T-helper 1 cell treated with Interleukin-12 subunit alpha and Interleukin-12 subunit beta and Interleukin-4 antibody, amounts not matched to agents 30 μg/mL and 1 μg/mL, for 36 hours (primary cell): ENCODE data around the gene CYP2D6.
"Not testable (repeated sequence)": the region's sequence is repeated elsewhere in the genome, so short reads cannot be mapped to it uniquely, and the experiment has no call there.

Experiments used
- H3K27ac Mint-ChIP-seq: one replicate; pipeline ENCODE4 v1.8.0; 2021; ENCODE audit warnings: mild to moderate bottlenecking, mixed read lengths
- H3K27me3 Mint-ChIP-seq: one replicate; pipeline ENCODE4 v1.8.0; 2021; ENCODE audit warnings: low read depth, mixed read lengths
- H3K36me3 Mint-ChIP-seq: one replicate; pipeline ENCODE4 v1.8.0; 2021; ENCODE audit warnings: low read depth, mixed read lengths
- H3K4me1 Mint-ChIP-seq: one replicate; pipeline ENCODE4 v1.8.0; 2021; ENCODE audit warnings: low read depth, mixed read lengths
- H3K4me3 Mint-ChIP-seq: one replicate; pipeline ENCODE4 v1.8.0; 2021; ENCODE audit warnings: mild to moderate bottlenecking, moderate library complexity, mixed read lengths
- H3K9me3 Mint-ChIP-seq: one replicate; pipeline ENCODE4 v1.8.0; 2021; ENCODE audit warnings: mixed read lengths

CYP2D6 gene

GRCh38 chr22:42150727-42151590 is 20.3 kb upstream of the CYP2D6 start:
- peaks cover 18% of the 10 kb centered on the region for H3K36me3 Mint-ChIP-seq
- H3K4me1 Mint-ChIP-seq, result no peaks in the 10 kb centered on the region
- H3K27ac Mint-ChIP-seq, result no peak overlapping the region
- no peaks in the 10 kb centered on the region for H3K27me3 Mint-ChIP-seq
- no peak overlapping the region for H3K4me3 Mint-ChIP-seq
- H3K9me3 Mint-ChIP-seq, result no peaks in the 10 kb centered on the region

- H3K27ac Mint-ChIP-seq, H3K4me3 Mint-ChIP-seq: not testable (repeated sequence)
Observed at GRCh38 chr22:42149798-42150197, 19.2 kb upstream of the CYP2D6 start.

GRCh38 chr22:42145175-42145574 is 14.6 kb upstream of the CYP2D6 start:
- H3K36me3 Mint-ChIP-seq, result peaks cover 19% of the 10 kb centered on the region
- H3K4me3 Mint-ChIP-seq, result no peak overlapping the region

More at GRCh38 chr22:42149798-42150197, 19.2 kb upstream of the CYP2D6 start:
- not testable (repeated sequence) for H3K27me3 Mint-ChIP-seq, H3K9me3 Mint-ChIP-seq, H3K4me1 Mint-ChIP-seq
- peaks cover 19% of the 10 kb centered on the region for H3K36me3 Mint-ChIP-seq

GRCh38 chr22:42143859-42144822 is 13.5 kb upstream of the CYP2D6 start:
- H3K27ac Mint-ChIP-seq, H3K9me3 Mint-ChIP-seq, H3K4me1 Mint-ChIP-seq, H3K4me3 Mint-ChIP-seq, H3K27me3 Mint-ChIP-seq: not testable (repeated sequence)
- peaks cover 21% of the 10 kb centered on the region for H3K36me3 Mint-ChIP-seq

More at GRCh38 chr22:42145175-42145574, 14.6 kb upstream of the CYP2D6 start:
- Mint-ChIP-seq H3K9me3 (no peaks in the 10 kb centered on the region), H3K27me3 (no peaks in the 10 kb centered on the region), H3K4me1 (no peaks in the 10 kb centered on the region), H3K27ac (no peak overlapping the region)

GRCh38 chr22:42142771-42143461 is 12.3 kb upstream of the CYP2D6 start:
- no peak overlapping the region for H3K4me3 Mint-ChIP-seq
- no peaks in the 10 kb centered on the region for H3K27me3 Mint-ChIP-seq
- no peaks in the 10 kb centered on the region for H3K9me3 Mint-ChIP-seq
- no peak overlapping the region for H3K27ac Mint-ChIP-seq
- peaks cover 24% of the 10 kb centered on the region for H3K36me3 Mint-ChIP-seq
- H3K4me1 Mint-ChIP-seq, result no peaks in the 10 kb centered on the region

GRCh38 chr22:42141307-42142057 is 10.9 kb upstream of the CYP2D6 start:
- peaks cover 18% of the 10 kb centered on the region for H3K36me3 Mint-ChIP-seq
- not testable (repeated sequence) for H3K4me1 Mint-ChIP-seq, H3K4me3 Mint-ChIP-seq, H3K9me3 Mint-ChIP-seq, H3K27me3 Mint-ChIP-seq, H3K27ac Mint-ChIP-seq

- H3K4me3 Mint-ChIP-seq, H3K4me1 Mint-ChIP-seq, H3K9me3 Mint-ChIP-seq, H3K27me3 Mint-ChIP-seq, H3K27ac Mint-ChIP-seq: not testable (repeated sequence)
- peaks cover 14% of the 10 kb centered on the region for H3K36me3 Mint-ChIP-seq
Observed at GRCh38 chr22:42140153-42140552, 9.5 kb upstream of the CYP2D6 start.

GRCh38 chr22:42139508-42139907 is 8.9 kb upstream of the CYP2D6 start:
- H3K36me3 Mint-ChIP-seq, result peaks cover 12% of the 10 kb centered on the region
- H3K4me3 Mint-ChIP-seq, H3K27ac Mint-ChIP-seq, H3K9me3 Mint-ChIP-seq, H3K27me3 Mint-ChIP-seq, H3K4me1 Mint-ChIP-seq: not testable (repeated sequence)

GRCh38 chr22:42138972-42139371 is 8.4 kb upstream of the CYP2D6 start:
- Mint-ChIP-seq H3K4me1 (no peaks in the 10 kb centered on the region), H3K27ac (no peak overlapping the region), H3K4me3 (no peak overlapping the region), H3K9me3 (no peaks in the 10 kb centered on the region), H3K27me3 (no peaks in the 10 kb centered on the region), H3K36me3 (peaks cover 12% of the 10 kb centered on the region)

- no peak overlapping the region for H3K27ac Mint-ChIP-seq
- no peaks in the 10 kb centered on the region for H3K9me3 Mint-ChIP-seq
- H3K4me1 Mint-ChIP-seq, result no peaks in the 10 kb centered on the region
- no peak overlapping the region for H3K4me3 Mint-ChIP-seq
- peaks cover 12% of the 10 kb centered on the region for H3K36me3 Mint-ChIP-seq
- H3K27me3 Mint-ChIP-seq, result no peaks in the 10 kb centered on the region
Observed at GRCh38 chr22:42138122-42138770, 7.6 kb upstream of the CYP2D6 start.

- H3K36me3 Mint-ChIP-seq, H3K4me3 Mint-ChIP-seq, H3K9me3 Mint-ChIP-seq, H3K27ac Mint-ChIP-seq, H3K4me1 Mint-ChIP-seq, H3K27me3 Mint-ChIP-seq: not testable (repeated sequence)
Observed at GRCh38 chr22:42135688-42136087, 5.1 kb upstream of the CYP2D6 start.

GRCh38 chr22:42134100-42135020 is 3.8 kb upstream of the CYP2D6 start:
- H3K4me3 Mint-ChIP-seq, result no peak overlapping the region
- peaks cover 6% of the 10 kb centered on the region for H3K36me3 Mint-ChIP-seq
- H3K27ac Mint-ChIP-seq, result no peak overlapping the region
- no peaks in the 10 kb centered on the region for H3K4me1 Mint-ChIP-seq
- H3K27me3 Mint-ChIP-seq, result no peaks in the 10 kb centered on the region
- H3K9me3 Mint-ChIP-seq, result no peaks in the 10 kb centered on the region

GRCh38 chr22:42132457-42132856 is 1.8 kb upstream of the CYP2D6 start:
- Mint-ChIP-seq H3K4me1 (no peaks in the 10 kb centered on the region), H3K36me3 (no peaks in the 10 kb centered on the region), H3K27ac (no peak overlapping the region), H3K27me3 (no peaks in the 10 kb centered on the region), H3K9me3 (no peaks in the 10 kb centered on the region), H3K4me3 (no peak overlapping the region)
